Measurements from ENCODE around the gene DOCK4.

Gene DOCK4

DNA sequence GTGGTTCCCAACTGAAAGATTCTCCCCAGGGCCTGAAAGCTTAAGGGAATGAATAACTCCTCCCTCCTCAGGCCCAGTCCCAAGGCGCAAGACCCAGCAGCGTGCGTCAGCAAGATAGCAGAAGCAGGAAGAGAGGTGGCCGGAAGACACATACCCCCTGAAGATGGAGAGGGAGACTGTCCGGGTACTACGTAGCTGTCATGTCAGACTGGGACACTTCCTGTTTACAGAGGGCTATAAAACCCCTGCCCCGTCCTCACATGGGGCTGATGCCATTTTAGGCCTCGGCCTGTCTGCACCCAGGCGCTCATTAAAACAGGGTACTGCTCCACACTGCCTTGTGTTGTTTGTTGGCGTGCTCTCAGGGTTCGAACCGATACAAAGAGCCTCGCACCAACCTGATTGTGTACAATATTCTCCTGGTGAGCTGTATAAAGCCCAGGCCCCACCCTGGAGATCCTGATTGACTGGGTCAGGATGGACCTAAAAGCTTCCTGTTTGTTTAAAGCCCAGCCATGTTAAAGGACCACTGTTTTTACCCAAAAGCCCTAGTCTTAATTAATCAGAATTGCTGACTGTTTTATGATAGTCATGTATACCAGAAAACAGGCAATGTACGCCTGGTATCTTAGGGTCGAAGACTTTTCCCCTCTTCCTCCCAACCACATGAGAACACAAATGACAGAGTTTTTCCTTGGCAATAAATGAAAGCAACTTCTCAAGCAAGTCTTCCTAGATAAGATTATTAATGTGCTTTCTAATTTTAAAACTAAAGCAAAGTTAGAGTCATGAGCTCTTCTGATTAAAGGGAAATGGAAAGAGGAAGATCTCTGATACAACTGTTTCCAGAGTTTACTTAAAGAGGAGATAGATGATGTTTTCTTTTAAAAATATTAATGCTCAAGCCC, 251.5 kb downstream of the DOCK4 start:
- no peak overlapping the region for H3K4me3 ChIP-seq (ENCODE audit: low read depth, low read length)
- DNase-seq (ENCODE audit: low read depth): no peak
- TF ChIP-seq, protein P1, sequence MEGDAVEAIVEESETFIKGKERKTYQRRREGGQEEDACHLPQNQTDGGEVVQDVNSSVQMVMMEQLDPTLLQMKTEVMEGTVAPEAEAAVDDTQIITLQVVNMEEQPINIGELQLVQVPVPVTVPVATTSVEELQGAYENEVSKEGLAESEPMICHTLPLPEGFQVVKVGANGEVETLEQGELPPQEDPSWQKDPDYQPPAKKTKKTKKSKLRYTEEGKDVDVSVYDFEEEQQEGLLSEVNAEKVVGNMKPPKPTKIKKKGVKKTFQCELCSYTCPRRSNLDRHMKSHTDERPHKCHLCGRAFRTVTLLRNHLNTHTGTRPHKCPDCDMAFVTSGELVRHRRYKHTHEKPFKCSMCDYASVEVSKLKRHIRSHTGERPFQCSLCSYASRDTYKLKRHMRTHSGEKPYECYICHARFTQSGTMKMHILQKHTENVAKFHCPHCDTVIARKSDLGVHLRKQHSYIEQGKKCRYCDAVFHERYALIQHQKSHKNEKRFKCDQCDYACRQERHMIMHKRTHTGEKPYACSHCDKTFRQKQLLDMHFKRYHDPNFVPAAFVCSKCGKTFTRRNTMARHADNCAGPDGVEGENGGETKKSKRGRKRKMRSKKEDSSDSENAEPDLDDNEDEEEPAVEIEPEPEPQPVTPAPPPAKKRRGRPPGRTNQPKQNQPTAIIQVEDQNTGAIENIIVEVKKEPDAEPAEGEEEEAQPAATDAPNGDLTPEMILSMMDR (IDR thresholded peaks at IDR 0.05; ENCODE audit: low read depth, low read length, missing control alignments): no peak

DNA sequence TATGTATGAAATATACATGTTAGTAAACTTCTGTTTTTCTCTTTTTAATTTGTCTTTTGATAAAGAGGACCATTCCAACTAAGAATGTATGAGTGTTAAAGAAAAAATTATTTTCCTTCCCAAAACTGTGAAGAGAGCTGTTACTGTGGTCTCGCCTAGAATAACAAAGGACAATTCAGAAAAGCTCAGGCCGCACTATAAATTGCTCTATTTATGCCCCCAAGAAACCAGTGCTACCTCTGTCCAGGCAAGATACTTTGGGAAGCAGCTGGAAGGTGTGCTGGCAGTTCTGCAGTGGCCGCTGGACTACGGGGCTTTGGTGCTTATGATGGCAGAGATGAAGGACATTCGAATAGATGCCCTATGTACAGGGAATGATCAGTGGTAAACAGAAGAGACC, 252.1 kb downstream of the DOCK4 start:
- DNase-seq (ENCODE audit: low read depth): no peak
- TF ChIP-seq, protein P1 (IDR thresholded peaks at IDR 0.05; ENCODE audit: low read depth, low read length, missing control alignments): no peak
- H3K4me3 ChIP-seq (ENCODE audit: low read depth, low read length): no peak overlapping the region

DNA sequence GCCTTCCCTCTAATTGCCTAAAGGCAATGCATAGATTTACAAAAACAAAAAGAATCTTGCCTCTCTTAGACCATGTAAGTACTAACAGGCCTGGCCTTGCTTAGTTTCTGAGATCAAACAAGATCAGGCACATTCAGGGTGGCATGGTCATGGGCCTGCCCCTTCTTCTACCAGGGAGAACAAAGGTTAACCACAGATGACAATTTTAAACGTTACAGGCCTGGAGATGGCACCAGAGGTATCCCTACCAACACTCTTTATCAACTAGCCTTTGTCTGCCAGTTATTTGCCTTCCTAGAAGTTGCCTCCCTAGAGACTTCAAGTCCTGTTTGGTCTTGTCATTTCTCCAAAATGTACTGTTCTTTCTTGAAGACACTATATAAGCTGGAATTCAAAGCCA, 252.6 kb downstream of the DOCK4 start:
- TF ChIP-seq, protein P1 (IDR thresholded peaks at IDR 0.05; ENCODE audit: low read depth, low read length, missing control alignments): no peak
- no peak for DNase-seq (ENCODE audit: low read depth)
- no peak overlapping the region for H3K4me3 ChIP-seq (ENCODE audit: low read depth, low read length)

DNA sequence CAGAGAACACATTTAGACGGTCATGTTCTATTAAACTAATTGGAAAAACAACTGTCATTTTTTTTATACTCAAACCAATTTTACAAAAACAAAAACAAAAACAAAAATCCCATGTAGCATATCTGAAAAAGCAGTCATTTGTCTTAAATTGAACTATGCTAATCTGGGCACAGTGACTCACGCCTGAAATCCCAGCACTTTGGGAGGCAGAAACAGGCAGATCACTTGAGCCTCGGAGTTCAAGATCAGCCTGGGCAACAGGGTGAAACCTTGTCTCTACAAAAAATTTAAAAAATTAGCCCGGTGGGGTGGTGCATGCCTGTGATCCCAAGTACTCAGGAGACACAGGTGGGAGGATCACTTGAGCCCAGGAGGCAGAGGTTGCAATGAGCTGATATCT, 253.4 kb downstream of the DOCK4 start:
- no peak overlapping the region for H3K4me3 ChIP-seq (ENCODE audit: low read depth, low read length)
- TF ChIP-seq, protein P1 (IDR thresholded peaks at IDR 0.05; ENCODE audit: low read depth, low read length, missing control alignments): no peak
- DNase-seq (ENCODE audit: low read depth): no peak

DNA sequence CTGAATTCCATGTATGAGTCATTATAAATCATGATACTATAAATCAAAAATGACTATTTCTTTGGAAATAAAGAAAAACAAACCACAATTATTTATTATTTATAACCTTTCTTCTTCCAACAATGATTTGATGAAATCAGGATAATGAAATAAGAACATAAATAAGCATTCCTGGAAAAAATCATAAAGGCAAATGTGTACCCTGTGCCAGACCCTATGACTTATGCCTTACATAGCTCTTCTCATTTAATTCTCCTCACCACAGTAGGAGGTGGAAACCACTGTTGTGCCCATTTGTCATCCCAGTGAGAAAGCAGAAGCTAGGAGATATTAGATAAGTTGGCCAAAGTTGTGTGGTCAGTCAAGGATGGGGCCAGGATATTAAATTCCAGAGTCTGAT, 255.1 kb downstream of the DOCK4 start:
- DNase-seq (ENCODE audit: low read depth): no peak
- TF ChIP-seq, protein P1 (IDR thresholded peaks at IDR 0.05; ENCODE audit: low read depth, low read length, missing control alignments): no peak
- no peak overlapping the region for H3K4me3 ChIP-seq (ENCODE audit: low read depth, low read length)

DNA sequence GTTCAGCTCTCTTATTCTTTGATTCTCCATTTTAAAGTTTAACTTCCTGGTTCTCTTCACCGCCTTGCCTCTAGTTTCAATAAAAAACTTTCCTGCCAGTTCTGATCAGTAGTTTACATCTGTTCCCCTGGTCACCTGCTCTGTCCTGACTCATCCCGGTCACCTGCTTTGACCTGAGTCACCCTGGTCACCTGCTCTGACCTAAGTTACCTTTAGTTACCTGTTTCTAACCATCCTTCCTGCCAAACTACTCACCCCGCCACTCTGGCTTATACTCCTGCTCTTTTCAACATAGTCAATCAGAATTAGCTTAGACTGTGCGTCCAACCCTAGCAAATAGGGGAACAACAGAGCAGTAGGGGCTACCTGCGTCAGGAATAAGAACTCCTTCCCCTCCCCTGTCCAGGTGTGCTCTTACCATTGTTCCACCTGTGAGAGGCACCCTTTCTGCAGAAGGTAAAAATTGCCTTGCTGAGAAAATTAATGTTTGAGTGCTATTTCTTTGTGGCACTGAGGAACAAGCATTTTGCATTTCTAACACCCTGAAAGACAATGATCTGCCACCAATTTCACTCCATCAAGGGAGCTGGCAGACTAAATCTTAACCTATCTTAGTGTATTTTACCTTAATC, 263.6 kb downstream of the DOCK4 start:
- no peak for DNase-seq (ENCODE audit: low read depth)
- H3K4me3 ChIP-seq (ENCODE audit: low read depth, low read length): no peak overlapping the region
- TF ChIP-seq, protein P1 (IDR thresholded peaks at IDR 0.05; ENCODE audit: low read depth, low read length, missing control alignments): no peak
